Tibial nerve (tissue), 3 donors: ENCODE data around the gene DTWD1.

ENCODE experiments used
- POLR2A ChIP-seq, 2 donors: fragments of 450-650 bp; IDR thresholded peaks; one replicate each; pipeline ENCODE4 v1.6.1; 2017; ENCODE audit warnings: antibody characterized with exemption in 2 of 2, mild to moderate bottlenecking in 2 of 2, moderate library complexity in 2 of 2
- TF ChIP-seq, protein P1 (sequence below), 5 experiments: fragments of 200-600 bp in 3 of 5; fragments of 450-650 bp in 2 of 5; sonication (generic) in 3 of 5; IDR thresholded peaks; one replicate each; pipeline ENCODE4 v1.5.1; 2016 to 2019; ENCODE audit warnings: antibody characterized with exemption in 5 of 5, mild to moderate bottlenecking in 3 of 5, moderate library complexity in 2 of 5

DNA sequence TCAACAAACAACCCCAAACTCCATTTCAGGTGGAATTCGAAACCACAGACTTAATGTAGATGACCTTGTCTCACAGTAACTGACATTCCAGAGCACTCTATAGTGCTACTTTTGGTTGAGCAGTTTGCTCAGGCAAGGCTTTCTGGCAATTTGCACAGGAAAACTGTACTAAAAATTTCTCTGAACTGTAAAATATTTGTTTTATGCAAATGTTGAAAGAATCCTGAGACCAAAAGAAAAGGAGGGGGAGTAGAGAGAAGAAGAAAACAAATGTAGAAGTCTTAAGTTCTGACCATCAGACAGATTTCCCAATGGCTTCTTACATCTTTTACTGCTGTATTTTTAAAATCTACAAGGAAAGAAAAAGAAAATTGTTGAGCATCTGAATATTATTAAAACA is 53.5 kb downstream of the DTWD1 start:
- TF ChIP-seq, protein P1, sequence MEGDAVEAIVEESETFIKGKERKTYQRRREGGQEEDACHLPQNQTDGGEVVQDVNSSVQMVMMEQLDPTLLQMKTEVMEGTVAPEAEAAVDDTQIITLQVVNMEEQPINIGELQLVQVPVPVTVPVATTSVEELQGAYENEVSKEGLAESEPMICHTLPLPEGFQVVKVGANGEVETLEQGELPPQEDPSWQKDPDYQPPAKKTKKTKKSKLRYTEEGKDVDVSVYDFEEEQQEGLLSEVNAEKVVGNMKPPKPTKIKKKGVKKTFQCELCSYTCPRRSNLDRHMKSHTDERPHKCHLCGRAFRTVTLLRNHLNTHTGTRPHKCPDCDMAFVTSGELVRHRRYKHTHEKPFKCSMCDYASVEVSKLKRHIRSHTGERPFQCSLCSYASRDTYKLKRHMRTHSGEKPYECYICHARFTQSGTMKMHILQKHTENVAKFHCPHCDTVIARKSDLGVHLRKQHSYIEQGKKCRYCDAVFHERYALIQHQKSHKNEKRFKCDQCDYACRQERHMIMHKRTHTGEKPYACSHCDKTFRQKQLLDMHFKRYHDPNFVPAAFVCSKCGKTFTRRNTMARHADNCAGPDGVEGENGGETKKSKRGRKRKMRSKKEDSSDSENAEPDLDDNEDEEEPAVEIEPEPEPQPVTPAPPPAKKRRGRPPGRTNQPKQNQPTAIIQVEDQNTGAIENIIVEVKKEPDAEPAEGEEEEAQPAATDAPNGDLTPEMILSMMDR (IDR thresholded peaks at IDR 0.05), result no peak
- no peak for TF ChIP-seq POLR2A (IDR thresholded peaks at IDR 0.05)
